Testis (tissue), 3 donors: ENCODE data around the gene CNTROB. TPM values are rescaled to one million over a fixed set of nuclear protein-coding genes. Genes with fewer than 3 reads are reported as not detected.

Experiments used
- DNase-seq: peaks from one replicate; pipeline ENCODE4 v3.0.0-alpha.2; 2019
- H3K27ac ChIP-seq, 2 donors: fragments of 200-600 bp; sonication (generic); one replicate each; pipeline ENCODE4 v1.5.1; 2019
- H3K27me3 ChIP-seq: fragments of 200-600 bp; sonication (generic); one replicate; pipeline ENCODE4 v1.5.1; 2019
- H3K36me3 ChIP-seq: fragments of 200-600 bp; sonication (generic); one replicate; pipeline ENCODE4 v1.5.1; 2017; ENCODE audit warnings: low read depth; ENCODE audit errors: missing control alignments
- H3K4me1 ChIP-seq: fragments of 200-600 bp; sonication (generic); one replicate; pipeline ENCODE4 v1.5.1; 2019
- H3K4me3 ChIP-seq, 2 donors: fragments of 200-600 bp; sonication (generic); one replicate each; pipeline ENCODE4 v1.5.1; 2017 to 2019
- H3K9me3 ChIP-seq: fragments of 200-600 bp; sonication (generic); one replicate; pipeline ENCODE4 v1.5.1; 2017
- POLR2A ChIP-seq: fragments of 450-650 bp; IDR thresholded peaks from one replicate; pipeline ENCODE4 v1.6.1; 2017; ENCODE audit warnings: antibody characterized with exemption, mild to moderate bottlenecking, moderate library complexity
- WGBS, 2 donors: methylation state at CpG; one replicate each; pipeline ENCODE4 v1.1.5; 2018; 5-methylcytosine and 5-hydroxymethylcytosine counted together
- intact Hi-C: fragments of 100-400 bp; cut with DNase I; formaldehyde crosslinking; loops from one replicate; pipeline ENCODE4 v1.15.1; 2023; ENCODE audit warnings: low total_unique reads
- polyA plus RNA-seq: library from polyadenylated mRNA; stranded (reverse); fragments of 350-450 nt; fragmentation: Illumina TruSeq; extraction: RNeasy Lipid Tissue Mini Kit (QIAGEN cat#74804); gene quantifications from one replicate; pipeline ENCODE4 v1.2.3, GENCODE V29; 2014; ENCODE audit warnings: low read depth, low replicate concordance; ENCODE audit not compliant: insufficient read depth
- total RNA-seq, 2 donors: library from RNA; depleted of rRNA; stranded (reverse); fragments of >200 nt; gene quantifications; one replicate each; pipeline ENCODE4 v1.2.3, GENCODE V29; 2016
- TF ChIP-seq, protein P1 (sequence below), 3 experiments: fragments of 450-650 bp in 2 of 3; fragments of 200-600 bp in 1 of 3; sonication (generic) in 1 of 3; IDR thresholded peaks; one replicate each; pipeline ENCODE4 v1.5.1; 2016 to 2019; ENCODE audit warnings: antibody characterized with exemption in 3 of 3, mild to moderate bottlenecking in 2 of 3, moderate library complexity in 1 of 3

CNTROB gene
- total and polyA plus RNA-seq, 3 donors from 2014 or later = 79.2 to 153 (median 111) TPM

DNA sequence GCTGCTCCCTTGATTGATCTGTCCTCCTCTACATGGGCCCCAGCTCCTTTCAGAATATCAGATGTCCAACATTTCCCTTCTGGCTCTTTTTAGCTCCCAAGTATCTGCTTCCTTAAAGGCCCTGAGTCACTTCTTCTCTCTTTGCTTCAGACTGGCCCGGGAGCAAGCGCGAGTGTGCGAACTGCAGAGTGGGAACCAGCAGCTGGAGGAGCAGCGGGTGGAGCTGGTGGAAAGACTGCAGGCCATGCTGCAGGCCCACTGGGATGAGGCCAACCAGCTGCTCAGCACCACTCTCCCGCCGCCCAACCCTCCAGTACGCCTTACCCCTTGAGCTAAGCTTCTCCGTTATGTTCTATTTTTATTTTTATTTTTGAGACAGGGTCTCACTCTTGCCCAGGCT lies 12.3 kb downstream of the CNTROB start:
- Histone ChIP-seq H3K36me3 (no peaks in the 10 kb centered on the region), H3K9me3 (no peaks in the 10 kb centered on the region), H3K27ac (no peak overlapping the region), H3K27me3 (no peaks in the 10 kb centered on the region), H3K4me1 (no peaks in the 10 kb centered on the region), H3K4me3 (no peak overlapping the region)
- WGBS, 2 donors = 95 to 97% methylated on average over 9 of the region's 9 CpGs
- DNase-seq = no peak
- no peak for TF ChIP-seq POLR2A
- TF ChIP-seq, protein P1, sequence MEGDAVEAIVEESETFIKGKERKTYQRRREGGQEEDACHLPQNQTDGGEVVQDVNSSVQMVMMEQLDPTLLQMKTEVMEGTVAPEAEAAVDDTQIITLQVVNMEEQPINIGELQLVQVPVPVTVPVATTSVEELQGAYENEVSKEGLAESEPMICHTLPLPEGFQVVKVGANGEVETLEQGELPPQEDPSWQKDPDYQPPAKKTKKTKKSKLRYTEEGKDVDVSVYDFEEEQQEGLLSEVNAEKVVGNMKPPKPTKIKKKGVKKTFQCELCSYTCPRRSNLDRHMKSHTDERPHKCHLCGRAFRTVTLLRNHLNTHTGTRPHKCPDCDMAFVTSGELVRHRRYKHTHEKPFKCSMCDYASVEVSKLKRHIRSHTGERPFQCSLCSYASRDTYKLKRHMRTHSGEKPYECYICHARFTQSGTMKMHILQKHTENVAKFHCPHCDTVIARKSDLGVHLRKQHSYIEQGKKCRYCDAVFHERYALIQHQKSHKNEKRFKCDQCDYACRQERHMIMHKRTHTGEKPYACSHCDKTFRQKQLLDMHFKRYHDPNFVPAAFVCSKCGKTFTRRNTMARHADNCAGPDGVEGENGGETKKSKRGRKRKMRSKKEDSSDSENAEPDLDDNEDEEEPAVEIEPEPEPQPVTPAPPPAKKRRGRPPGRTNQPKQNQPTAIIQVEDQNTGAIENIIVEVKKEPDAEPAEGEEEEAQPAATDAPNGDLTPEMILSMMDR (IDR thresholded peaks at IDR 0.05) = no peak
- intact Hi-C loops = no loop called here

DNA sequence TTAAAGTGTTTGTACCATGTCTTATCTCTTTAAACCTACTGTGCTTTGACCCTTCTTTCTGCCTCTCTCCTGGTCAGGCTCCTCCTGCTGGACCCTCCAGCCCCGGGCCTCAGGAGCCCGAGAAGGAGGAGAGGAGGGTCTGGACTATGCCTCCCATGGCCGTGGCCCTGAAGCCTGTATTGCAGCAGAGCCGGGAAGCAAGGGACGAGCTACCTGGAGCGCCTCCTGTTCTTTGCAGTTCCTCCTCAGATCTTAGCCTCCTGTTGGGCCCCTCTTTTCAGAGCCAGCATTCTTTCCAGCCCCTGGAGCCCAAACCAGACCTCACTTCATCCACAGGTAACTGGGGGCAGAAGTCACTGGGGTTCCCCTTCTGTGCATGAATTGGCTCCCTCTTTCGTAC lies 13.6 kb downstream of the CNTROB start:
- Histone ChIP-seq H3K36me3 (no peaks in the 10 kb centered on the region), H3K27ac (no peak overlapping the region), H3K27me3 (no peaks in the 10 kb centered on the region), H3K4me1 (no peaks in the 10 kb centered on the region), H3K4me3 (no peak overlapping the region), H3K9me3 (no peaks in the 10 kb centered on the region)
- DNase-seq = no peak
- intact Hi-C loops = no loop called here
- 86 to 89% methylated on average over 7 of the region's 7 CpGs for WGBS, 2 donors
- TF ChIP-seq, protein P1 (IDR thresholded peaks at IDR 0.05) = no peak
- no peak for TF ChIP-seq POLR2A

DNA sequence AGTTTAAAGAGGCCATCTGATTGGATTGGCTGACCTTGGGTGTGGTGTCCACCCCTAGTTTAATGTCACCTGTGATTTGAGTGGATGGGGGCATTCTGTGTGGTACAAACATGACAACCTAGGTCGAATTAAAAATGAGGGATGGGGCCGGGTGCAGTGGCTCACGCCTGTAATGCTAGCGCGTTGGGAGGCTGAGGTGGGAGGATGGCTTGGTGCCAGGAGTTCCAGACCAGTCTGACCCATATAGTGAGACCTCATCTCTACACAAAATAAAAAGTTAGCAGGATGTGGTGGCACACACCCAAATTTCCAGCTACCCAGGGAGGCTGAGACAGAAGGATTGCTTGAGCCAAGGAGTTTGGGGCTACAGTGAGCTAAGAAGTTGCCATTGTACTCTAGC lies 14.4 kb downstream of the CNTROB start:
- no peaks in the 10 kb centered on the region for H3K9me3 ChIP-seq
- intact Hi-C loops = no loop called here
- H3K4me1 ChIP-seq = no peaks in the 10 kb centered on the region
- no peak overlapping the region for H3K27ac ChIP-seq
- WGBS, 2 donors = 67 to 75% methylated on average over 5 of the region's 5 CpGs
- no peak overlapping the region for H3K4me3 ChIP-seq
- no peaks in the 10 kb centered on the region for H3K27me3 ChIP-seq
- TF ChIP-seq, protein P1 (IDR thresholded peaks at IDR 0.05) = no peak
- TF ChIP-seq POLR2A = no peak
- DNase-seq = no peak
- no peaks in the 10 kb centered on the region for H3K36me3 ChIP-seq

DNA sequence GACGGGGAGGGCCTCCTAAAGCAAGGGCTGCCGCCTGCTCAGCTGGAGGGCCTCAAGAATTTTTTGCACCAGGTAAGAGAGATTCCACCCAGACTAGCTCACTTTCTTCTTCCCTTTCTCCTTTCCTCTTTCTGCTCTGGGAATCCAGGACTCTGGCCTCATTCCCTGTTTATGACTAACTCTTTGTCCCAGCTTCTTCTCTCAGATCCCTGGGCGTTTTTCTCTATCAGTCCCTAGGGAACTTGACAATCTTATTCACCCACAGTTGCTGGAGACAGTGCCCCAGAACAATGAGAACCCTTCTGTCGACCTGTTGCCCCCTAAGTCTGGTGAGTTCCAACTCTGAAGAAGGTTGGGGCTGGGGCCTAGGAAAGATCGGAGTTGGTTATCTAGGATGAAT lies 15.6 kb downstream of the CNTROB start:
- no peaks in the 10 kb centered on the region for H3K27me3 ChIP-seq
- TF ChIP-seq, protein P1 (IDR thresholded peaks at IDR 0.05) = no peak
- no peak for TF ChIP-seq POLR2A
- no peaks in the 10 kb centered on the region for H3K36me3 ChIP-seq
- no peak overlapping the region for H3K4me3 ChIP-seq
- intact Hi-C loops = no loop called here
- H3K9me3 ChIP-seq = no peaks in the 10 kb centered on the region
- no peak for DNase-seq
- 71 to 72% methylated on average over 5 of the region's 5 CpGs for WGBS, 2 donors
- H3K4me1 ChIP-seq = no peaks in the 10 kb centered on the region
- H3K27ac ChIP-seq = no peak overlapping the region

DNA sequence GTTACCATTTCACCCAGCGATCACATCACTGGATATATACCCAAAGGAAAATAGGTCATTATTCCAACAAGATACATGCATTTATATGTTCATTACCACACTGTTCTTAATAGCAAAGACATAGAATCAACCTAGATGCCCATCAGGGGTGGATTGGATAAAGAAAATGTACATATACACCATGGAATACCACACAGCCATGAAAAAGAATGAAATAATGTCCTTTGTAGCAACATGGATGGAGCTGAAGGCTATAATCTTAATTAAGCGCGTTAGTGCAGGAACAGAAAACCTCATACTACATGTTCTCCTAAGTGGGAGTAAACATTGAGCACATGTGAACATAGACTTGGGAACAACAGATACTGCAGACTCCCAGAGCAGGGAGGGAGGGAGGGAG lies 18.6 kb downstream of the CNTROB start:
- no peak overlapping the region for H3K27ac ChIP-seq
- intact Hi-C loops = no loop called here
- no peak overlapping the region for H3K4me3 ChIP-seq
- no peaks in the 10 kb centered on the region for H3K36me3 ChIP-seq
- no peaks in the 10 kb centered on the region for H3K9me3 ChIP-seq
- WGBS, 2 donors = 57 to 78% methylated on average over 3 of the region's 3 CpGs
- no peak for DNase-seq
- TF ChIP-seq, protein P1 (IDR thresholded peaks at IDR 0.05) = no peak
- TF ChIP-seq POLR2A = no peak
- H3K27me3 ChIP-seq = no peaks in the 10 kb centered on the region
- no peaks in the 10 kb centered on the region for H3K4me1 ChIP-seq
